Astrocyte (in vitro differentiated cells and primary cell): ENCODE results near the gene AKR1B1. TPM values are rescaled to one million over a fixed set of nuclear protein-coding genes. Genes with fewer than 3 reads are reported as not detected.

Experiments used
- DNase-seq: peaks from one replicate; pipeline ENCODE4 v3.0.0-alpha.2; 2010; ENCODE audit warnings: low read depth
- FAIRE-seq: peaks from 2 replicates; lab custom pipeline; 2011; peaks lifted over from hg19 to GRCh38; lab: Jason Lieb, UNC
- H2AFZ ChIP-seq: 2 replicates; pipeline ENCODE4 v1.6.0; 2012; ENCODE audit warnings: low read depth, low read length, inconsistent platforms
- H3K27ac ChIP-seq: 2 replicates; pipeline ENCODE4 v1.5.1; 2011; ENCODE audit warnings: low read depth, low read length, inconsistent platforms
- H3K27me3 ChIP-seq: 2 replicates; pipeline ENCODE4 v1.6.0; 2011; ENCODE audit warnings: low read length, inconsistent platforms; ENCODE audit not compliant: insufficient read depth
- H3K36me3 ChIP-seq: 2 replicates; pipeline ENCODE4 v1.5.1; 2011; ENCODE audit warnings: low read length, inconsistent platforms; ENCODE audit not compliant: insufficient read depth
- H3K4me1 ChIP-seq: 2 replicates; pipeline ENCODE4 v1.5.1; 2011; ENCODE audit warnings: low read length, inconsistent platforms; ENCODE audit not compliant: insufficient read depth
- H3K4me2 ChIP-seq: 2 replicates; pipeline ENCODE4 v1.6.0; 2012; ENCODE audit warnings: low read length, inconsistent platforms
- H3K4me3 ChIP-seq: 2 replicates; pipeline ENCODE4 v1.5.1; 2011; ENCODE audit warnings: low read depth, mild to moderate bottlenecking, low read length, inconsistent platforms; ENCODE audit not compliant: insufficient read depth
- H3K79me2 ChIP-seq: 2 replicates; pipeline ENCODE4 v1.6.0; 2012; ENCODE audit warnings: mild to moderate bottlenecking, low read length, inconsistent platforms; ENCODE audit not compliant: insufficient read depth
- H3K9ac ChIP-seq: 2 replicates; pipeline ENCODE4 v1.6.0; 2012; ENCODE audit warnings: mild to moderate bottlenecking, low read length, inconsistent platforms
- H3K9me3 ChIP-seq: 2 replicates; pipeline ENCODE4 v1.5.1; 2012; ENCODE audit warnings: low read depth, mild to moderate bottlenecking, low read length, inconsistent platforms; ENCODE audit not compliant: insufficient read depth
- H4K20me1 ChIP-seq: 2 replicates; pipeline ENCODE4 v1.6.0; 2012; ENCODE audit warnings: low read length, inconsistent platforms; ENCODE audit not compliant: insufficient read depth
- H3K27ac Mint-ChIP-seq: one replicate; pipeline ENCODE4 v1.8.0; 2021; ENCODE audit warnings: mild to moderate bottlenecking, mixed read lengths; ENCODE audit not compliant: unreplicated experiment
- H3K27me3 Mint-ChIP-seq: one replicate; pipeline ENCODE4 v1.8.0; 2021; ENCODE audit warnings: low read depth, mixed read lengths; ENCODE audit not compliant: unreplicated experiment
- H3K36me3 Mint-ChIP-seq: one replicate; pipeline ENCODE4 v1.8.0; 2021; ENCODE audit warnings: low read depth, mixed read lengths; ENCODE audit not compliant: unreplicated experiment
- H3K4me1 Mint-ChIP-seq: one replicate; pipeline ENCODE4 v1.8.0; 2021; ENCODE audit warnings: low read depth, mixed read lengths; ENCODE audit not compliant: unreplicated experiment
- H3K4me3 Mint-ChIP-seq: one replicate; pipeline ENCODE4 v1.8.0; 2021; ENCODE audit warnings: mild to moderate bottlenecking, moderate library complexity, mixed read lengths; ENCODE audit not compliant: unreplicated experiment
- H3K9me3 Mint-ChIP-seq: one replicate; pipeline ENCODE4 v1.8.0; 2021; ENCODE audit warnings: mild to moderate bottlenecking, mixed read lengths; ENCODE audit not compliant: unreplicated experiment
- EZH2 ChIP-seq: IDR thresholded peaks from 2 replicates; pipeline ENCODE4 v1.6.1; 2012; ENCODE audit warnings: mild to moderate bottlenecking, low read length, inconsistent platforms; ENCODE audit not compliant: insufficient read depth
- total RNA-seq: library from RNA; stranded (reverse); gene quantifications from 2 replicates; pipeline ENCODE4 v1.2.1, GENCODE V29; 2021
- TF ChIP-seq, protein P1 (sequence below): IDR thresholded peaks from 2 replicates; pipeline ENCODE4 v1.5.1; 2011; ENCODE audit warnings: low read depth, mild to moderate bottlenecking, inconsistent platforms, low read length, moderate library complexity; ENCODE audit not compliant: insufficient read depth

Gene AKR1B1
- total RNA-seq, 1 donor from 2014 or later: 114 TPM

DNA sequence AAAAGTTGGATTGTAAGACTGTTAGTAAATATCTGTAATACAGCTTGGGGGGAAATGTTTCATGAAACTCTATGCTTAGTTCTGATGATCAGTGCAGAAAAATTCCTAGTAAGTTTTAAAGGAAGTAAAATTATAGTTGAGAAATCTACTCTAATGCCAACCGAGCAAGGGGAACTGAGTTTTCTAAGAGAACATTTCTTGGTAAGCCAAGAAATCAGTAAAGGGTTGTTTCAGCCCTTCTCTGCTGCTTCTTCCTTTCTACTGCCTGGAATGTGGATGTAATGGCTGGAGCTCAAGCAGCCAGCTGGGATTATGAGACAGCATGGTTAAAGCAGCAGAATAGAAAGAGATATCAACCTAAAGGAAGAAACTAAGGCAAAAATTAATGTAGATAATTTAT is 15.9 kb upstream of the AKR1B1 start:
- Histone ChIP-seq H3K9ac (no peak overlapping the region), H3K4me3 (no peak overlapping the region), H2AFZ (no peak overlapping the region), H3K4me2 (no peak overlapping the region), H3K9me3 (no peaks in the 10 kb centered on the region), H3K36me3 (no peaks in the 10 kb centered on the region), H3K27ac (no peak overlapping the region), H3K27me3 (no peaks in the 10 kb centered on the region), H3K79me2 (no peaks in the 10 kb centered on the region), H4K20me1 (no peaks in the 10 kb centered on the region), H3K4me1 (peaks cover 5% of the 10 kb centered on the region)
- no peaks in the 10 kb centered on the region for H3K27me3 Mint-ChIP-seq
- H3K9me3 Mint-ChIP-seq: peaks cover 2% of the 10 kb centered on the region
- no peak for FAIRE-seq
- no peak for TF ChIP-seq EZH2
- TF ChIP-seq, protein P1, sequence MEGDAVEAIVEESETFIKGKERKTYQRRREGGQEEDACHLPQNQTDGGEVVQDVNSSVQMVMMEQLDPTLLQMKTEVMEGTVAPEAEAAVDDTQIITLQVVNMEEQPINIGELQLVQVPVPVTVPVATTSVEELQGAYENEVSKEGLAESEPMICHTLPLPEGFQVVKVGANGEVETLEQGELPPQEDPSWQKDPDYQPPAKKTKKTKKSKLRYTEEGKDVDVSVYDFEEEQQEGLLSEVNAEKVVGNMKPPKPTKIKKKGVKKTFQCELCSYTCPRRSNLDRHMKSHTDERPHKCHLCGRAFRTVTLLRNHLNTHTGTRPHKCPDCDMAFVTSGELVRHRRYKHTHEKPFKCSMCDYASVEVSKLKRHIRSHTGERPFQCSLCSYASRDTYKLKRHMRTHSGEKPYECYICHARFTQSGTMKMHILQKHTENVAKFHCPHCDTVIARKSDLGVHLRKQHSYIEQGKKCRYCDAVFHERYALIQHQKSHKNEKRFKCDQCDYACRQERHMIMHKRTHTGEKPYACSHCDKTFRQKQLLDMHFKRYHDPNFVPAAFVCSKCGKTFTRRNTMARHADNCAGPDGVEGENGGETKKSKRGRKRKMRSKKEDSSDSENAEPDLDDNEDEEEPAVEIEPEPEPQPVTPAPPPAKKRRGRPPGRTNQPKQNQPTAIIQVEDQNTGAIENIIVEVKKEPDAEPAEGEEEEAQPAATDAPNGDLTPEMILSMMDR: no peak
- no peaks in the 10 kb centered on the region for H3K36me3 Mint-ChIP-seq
- H3K4me3 Mint-ChIP-seq: no peak overlapping the region
- DNase-seq: no peak
- no peak overlapping the region for H3K27ac Mint-ChIP-seq
- H3K4me1 Mint-ChIP-seq: peaks cover 13% of the 10 kb centered on the region

DNA sequence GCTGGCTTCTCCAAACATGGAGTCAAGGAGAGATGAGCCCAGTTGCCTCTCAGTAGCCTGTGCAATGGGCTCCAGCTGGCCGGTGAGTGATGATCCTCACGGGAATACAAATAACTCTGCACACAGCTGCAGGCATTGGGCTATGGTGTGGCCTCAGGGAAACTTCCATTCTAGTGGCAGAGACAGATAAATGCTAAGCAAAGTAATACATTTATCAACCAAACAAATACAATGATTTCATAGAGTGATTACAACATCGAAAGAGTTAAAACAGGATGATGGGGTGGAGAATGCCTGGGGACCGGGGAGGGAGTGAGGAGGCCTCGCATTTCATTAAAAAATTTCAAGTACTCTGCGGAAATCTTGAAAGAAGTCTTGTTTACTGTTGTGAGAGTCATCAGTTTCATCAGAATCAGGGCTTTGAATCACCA is 15.0 kb upstream of the AKR1B1 start:
- Histone ChIP-seq H3K27ac (no peak overlapping the region), H3K36me3 (no peaks in the 10 kb centered on the region), H4K20me1 (no peaks in the 10 kb centered on the region), H3K9me3 (no peaks in the 10 kb centered on the region), H3K27me3 (no peaks in the 10 kb centered on the region), H3K4me1 (peaks cover 5% of the 10 kb centered on the region), H2AFZ (no peak overlapping the region), H3K4me2 (no peak overlapping the region), H3K9ac (no peak overlapping the region), H3K4me3 (no peak overlapping the region), H3K79me2 (no peaks in the 10 kb centered on the region)
- Mint-ChIP-seq H3K4me3 (no peak overlapping the region), H3K27me3 (no peaks in the 10 kb centered on the region), H3K9me3 (peaks cover 2% of the 10 kb centered on the region), H3K4me1 (peaks cover 12% of the 10 kb centered on the region), H3K27ac (no peak overlapping the region), H3K36me3 (no peaks in the 10 kb centered on the region)
- DNase-seq (no peak), FAIRE-seq (no peak)
- TF ChIP-seq, protein P1: no peak

DNA sequence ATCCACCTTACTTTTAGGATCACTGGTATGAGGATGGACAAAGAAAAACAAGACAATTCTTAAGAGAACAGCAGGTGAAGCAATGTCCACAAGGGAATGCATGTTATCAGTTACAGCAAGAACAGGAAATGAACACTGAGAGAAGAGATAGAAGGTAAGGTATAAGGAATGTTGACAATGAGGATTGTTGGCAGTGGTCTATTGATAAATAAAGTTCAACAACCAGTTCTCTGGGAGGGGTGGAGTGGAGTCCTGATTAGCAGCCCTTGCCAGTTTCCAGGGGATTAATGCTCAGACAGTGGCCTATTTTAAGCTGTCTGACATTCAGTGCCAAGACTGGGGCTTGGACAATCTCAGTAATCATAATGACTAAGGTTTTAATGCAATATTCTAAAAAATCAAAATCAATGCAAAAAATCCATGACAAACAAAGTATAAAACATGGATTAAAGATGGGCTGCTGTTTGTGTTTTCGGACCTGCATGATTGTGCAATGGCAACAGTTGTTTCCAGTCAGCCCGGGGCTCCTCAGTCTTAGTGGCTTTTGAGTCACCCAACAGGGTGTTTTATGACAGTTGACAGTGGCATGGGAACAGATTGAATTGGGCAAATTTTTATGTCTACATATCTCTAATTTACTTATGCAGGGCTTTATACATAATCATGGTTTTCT is 13.8 kb upstream of the AKR1B1 start:
- peaks cover 6% of the 10 kb centered on the region for H3K9me3 Mint-ChIP-seq
- peaks cover 6% of the 10 kb centered on the region for H3K4me1 Mint-ChIP-seq
- H3K27ac Mint-ChIP-seq: no peak overlapping the region
- Histone ChIP-seq H3K9me3 (no peaks in the 10 kb centered on the region), H3K79me2 (no peaks in the 10 kb centered on the region), H3K36me3 (no peaks in the 10 kb centered on the region), H3K4me2 (no peak overlapping the region), H3K27ac (no peak overlapping the region), H3K27me3 (no peaks in the 10 kb centered on the region), H3K4me1 (peaks cover 5% of the 10 kb centered on the region), H4K20me1 (no peaks in the 10 kb centered on the region), H3K4me3 (no peak overlapping the region), H2AFZ (no peak overlapping the region), H3K9ac (no peak overlapping the region)
- DNase-seq (no peak), FAIRE-seq (no peak)
- no peaks in the 10 kb centered on the region for H3K27me3 Mint-ChIP-seq
- TF ChIP-seq, protein P1: no peak
- TF ChIP-seq EZH2: no peak
- no peaks in the 10 kb centered on the region for H3K36me3 Mint-ChIP-seq
- no peak overlapping the region for H3K4me3 Mint-ChIP-seq
